Measurements from ENCODE around the gene DOP1A.

DNA sequence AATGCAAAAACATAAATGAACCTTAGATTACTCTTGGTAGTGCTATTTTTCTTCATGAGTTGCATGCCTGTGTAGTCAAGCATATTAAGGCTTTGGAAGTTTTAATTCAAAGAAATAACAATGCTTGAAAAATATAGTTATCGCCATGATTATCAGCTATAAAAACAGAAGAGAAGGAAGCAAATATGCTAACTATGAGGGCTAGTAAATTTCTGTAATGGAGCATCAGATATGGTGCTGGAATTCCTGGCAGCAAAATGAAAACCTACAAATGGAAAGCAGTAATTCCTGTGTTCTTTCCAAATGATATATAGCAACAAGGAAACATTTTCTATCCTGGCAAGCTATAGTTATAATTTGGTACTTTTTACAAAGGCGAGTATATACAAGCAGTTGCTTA is 29.7 kb downstream of the DOP1A start:
- TF ChIP-seq, protein P1, sequence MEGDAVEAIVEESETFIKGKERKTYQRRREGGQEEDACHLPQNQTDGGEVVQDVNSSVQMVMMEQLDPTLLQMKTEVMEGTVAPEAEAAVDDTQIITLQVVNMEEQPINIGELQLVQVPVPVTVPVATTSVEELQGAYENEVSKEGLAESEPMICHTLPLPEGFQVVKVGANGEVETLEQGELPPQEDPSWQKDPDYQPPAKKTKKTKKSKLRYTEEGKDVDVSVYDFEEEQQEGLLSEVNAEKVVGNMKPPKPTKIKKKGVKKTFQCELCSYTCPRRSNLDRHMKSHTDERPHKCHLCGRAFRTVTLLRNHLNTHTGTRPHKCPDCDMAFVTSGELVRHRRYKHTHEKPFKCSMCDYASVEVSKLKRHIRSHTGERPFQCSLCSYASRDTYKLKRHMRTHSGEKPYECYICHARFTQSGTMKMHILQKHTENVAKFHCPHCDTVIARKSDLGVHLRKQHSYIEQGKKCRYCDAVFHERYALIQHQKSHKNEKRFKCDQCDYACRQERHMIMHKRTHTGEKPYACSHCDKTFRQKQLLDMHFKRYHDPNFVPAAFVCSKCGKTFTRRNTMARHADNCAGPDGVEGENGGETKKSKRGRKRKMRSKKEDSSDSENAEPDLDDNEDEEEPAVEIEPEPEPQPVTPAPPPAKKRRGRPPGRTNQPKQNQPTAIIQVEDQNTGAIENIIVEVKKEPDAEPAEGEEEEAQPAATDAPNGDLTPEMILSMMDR (IDR thresholded peaks at IDR 0.05) = no peak
- TF ChIP-seq POLR2AphosphoS5 (IDR thresholded peaks at IDR 0.05) (no peak), EP300 (IDR thresholded peaks at IDR 0.05) (no peak)

Data from gastroesophageal sphincter (tissue), 3 donors.